ENCODE data around the gene KMT2D.

Gene KMT2D

GRCh38 chr12:49050507-49051372, 9.9 kb downstream of the KMT2D start:
- no peak for DNase-seq

- DNase-seq = no peak
Observed at GRCh38 chr12:49049566-49050224, 10.9 kb downstream of the KMT2D start.

- no peak for DNase-seq
Observed at GRCh38 chr12:49048953-49049352, 11.6 kb downstream of the KMT2D start.

GRCh38 chr12:49046129-49046895, 14.3 kb downstream of the KMT2D start:
- DNase-seq = no peak

GRCh38 chr12:49044660-49045059, 15.9 kb downstream of the KMT2D start:
- no peak for DNase-seq

- DNase-seq = peak in 1 of 2 experiments; percentile 34
Observed at GRCh38 chr12:49043856-49044258, 16.7 kb downstream of the KMT2D start.

- no peak for DNase-seq
Observed at GRCh38 chr12:49043241-49043640, 17.4 kb downstream of the KMT2D start.

- no peak for DNase-seq
Observed at GRCh38 chr12:49041881-49042484, 18.6 kb downstream of the KMT2D start.

- DNase-seq = no peak
Observed at GRCh38 chr12:49041036-49041880, 19.3 kb downstream of the KMT2D start.

- DNase-seq = no peak
Observed at GRCh38 chr12:49040364-49040855, 20.2 kb downstream of the KMT2D start.

GRCh38 chr12:49039421-49040363, 20.9 kb downstream of the KMT2D start:
- no peak for DNase-seq

GRCh38 chr12:49038291-49038955, 22.2 kb downstream of the KMT2D start:
- DNase-seq = no peak

- no peak for DNase-seq
Observed at GRCh38 chr12:49037947-49038237, 22.7 kb downstream of the KMT2D start.

GRCh38 chr12:49037111-49037946, 23.3 kb downstream of the KMT2D start:
- no peak for DNase-seq

GRCh38 chr12:49036029-49036428, 24.6 kb downstream of the KMT2D start:
- DNase-seq = no peak

- no peak for DNase-seq
Observed at GRCh38 chr12:49034286-49034622, 26.3 kb downstream of the KMT2D start.

- DNase-seq = no peak
Observed at GRCh38 chr12:49033611-49034285, 26.8 kb downstream of the KMT2D start.

GRCh38 chr12:49032679-49033447, 27.7 kb downstream of the KMT2D start:
- DNase-seq = no peak
